ENCODE results near the gene DLGAP1. TPM values are rescaled to one million over a fixed set of nuclear protein-coding genes. Genes with fewer than 3 reads are reported as not detected.

Gene DLGAP1
- total and polyA plus RNA-seq, 2 experiments from 2014 or later, result 3.1 to 6.5 TPM

DNA sequence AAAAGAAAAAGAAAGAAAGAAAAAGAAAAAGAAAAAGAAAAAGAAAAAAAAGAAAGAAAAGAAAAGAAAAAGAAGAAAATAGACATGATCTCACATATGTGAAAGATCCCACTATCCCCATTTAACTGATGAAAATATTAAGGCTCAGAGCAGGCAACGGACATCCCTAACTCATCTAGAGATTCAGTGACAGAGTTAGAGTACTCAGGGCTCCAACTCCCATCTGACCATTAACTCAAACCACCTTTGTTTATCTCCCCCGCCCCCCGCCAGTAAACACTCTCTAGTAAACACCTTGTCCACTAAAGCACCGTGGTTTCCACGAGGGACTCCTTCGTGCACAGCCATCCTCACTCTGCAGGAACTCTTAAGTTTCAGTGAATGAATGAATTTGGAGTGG is 862.2 kb downstream of the DLGAP1 start:
- Histone ChIP-seq H2AFZ (peak overlapping the region; percentile 1), H3K4me3 (no peak overlapping the region), H3K4me1 (ENCODE audit: insufficient read depth) (peaks cover 41% of the 10 kb centered on the region)

DNA sequence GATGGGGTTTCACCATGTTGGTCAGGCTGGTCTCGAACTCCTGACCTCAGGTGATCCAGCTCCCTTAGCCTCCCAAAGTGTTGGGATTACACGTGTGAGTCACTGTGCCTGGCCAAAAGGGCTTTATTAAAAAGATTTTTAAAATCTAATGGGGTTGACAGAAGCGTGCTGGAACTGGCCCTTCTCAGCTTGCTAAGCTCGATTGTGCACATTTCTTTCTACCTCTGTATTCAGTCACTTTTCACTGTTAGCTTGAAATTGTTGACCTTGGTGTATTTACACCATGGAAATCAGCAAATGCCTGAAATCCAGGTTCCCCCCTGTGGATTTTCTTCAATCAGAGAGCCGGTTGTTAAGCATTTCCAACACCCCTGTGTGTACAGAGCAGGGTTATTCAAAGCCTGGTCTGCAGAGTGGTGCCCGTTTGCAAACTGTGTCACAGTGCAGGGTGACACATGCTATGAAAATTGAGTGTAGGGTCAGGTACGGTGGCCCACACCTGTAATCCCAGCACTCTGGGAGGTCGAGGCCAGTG is 864.9 kb downstream of the DLGAP1 start:
- no peaks in the 10 kb centered on the region for H4K20me1 ChIP-seq (ENCODE audit: insufficient read depth, poor library complexity, severe bottlenecking)
- no peaks in the 10 kb centered on the region for H3K9me2 ChIP-seq (replicated peaks; ENCODE audit: insufficient read depth)
- no peak overlapping the region for H3K27ac ChIP-seq
- no peaks in the 10 kb centered on the region for H3K9me3 ChIP-seq (ENCODE audit: low read depth)
- no peak overlapping the region for H3K4me3 ChIP-seq
- 67% methylated on average over 8 of the region's 8 CpGs for WGBS (ENCODE audit: low lambda C conversion rate, missing lambda C conversion rate)
- peaks cover 18% of the 10 kb centered on the region for H3K4me1 ChIP-seq (ENCODE audit: insufficient read depth)
- TF ChIP-seq EZH2phosphoT487 (IDR thresholded peaks at IDR 0.05; ENCODE audit: low read depth, severe bottlenecking, unreplicated experiment) (no peak), EZH2 (IDR thresholded peaks at IDR 0.05; ENCODE audit: borderline replicate concordance) (no peak)
- TF ChIP-seq, protein P1, sequence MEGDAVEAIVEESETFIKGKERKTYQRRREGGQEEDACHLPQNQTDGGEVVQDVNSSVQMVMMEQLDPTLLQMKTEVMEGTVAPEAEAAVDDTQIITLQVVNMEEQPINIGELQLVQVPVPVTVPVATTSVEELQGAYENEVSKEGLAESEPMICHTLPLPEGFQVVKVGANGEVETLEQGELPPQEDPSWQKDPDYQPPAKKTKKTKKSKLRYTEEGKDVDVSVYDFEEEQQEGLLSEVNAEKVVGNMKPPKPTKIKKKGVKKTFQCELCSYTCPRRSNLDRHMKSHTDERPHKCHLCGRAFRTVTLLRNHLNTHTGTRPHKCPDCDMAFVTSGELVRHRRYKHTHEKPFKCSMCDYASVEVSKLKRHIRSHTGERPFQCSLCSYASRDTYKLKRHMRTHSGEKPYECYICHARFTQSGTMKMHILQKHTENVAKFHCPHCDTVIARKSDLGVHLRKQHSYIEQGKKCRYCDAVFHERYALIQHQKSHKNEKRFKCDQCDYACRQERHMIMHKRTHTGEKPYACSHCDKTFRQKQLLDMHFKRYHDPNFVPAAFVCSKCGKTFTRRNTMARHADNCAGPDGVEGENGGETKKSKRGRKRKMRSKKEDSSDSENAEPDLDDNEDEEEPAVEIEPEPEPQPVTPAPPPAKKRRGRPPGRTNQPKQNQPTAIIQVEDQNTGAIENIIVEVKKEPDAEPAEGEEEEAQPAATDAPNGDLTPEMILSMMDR (IDR thresholded peaks at IDR 0.05; ENCODE audit: poor library complexity), result no peak
- no peak overlapping the region for H3K4me2 ChIP-seq
- H3K36me3 ChIP-seq (replicated peaks; ENCODE audit: insufficient read depth, low read depth), result no peaks in the 10 kb centered on the region
- H3K27me3 ChIP-seq, result no peaks in the 10 kb centered on the region
- H2AFZ ChIP-seq, result no peak overlapping the region
- DNase-seq (ENCODE audit: low spot score), result no peak
- H3K79me2 ChIP-seq, result no peaks in the 10 kb centered on the region

More for the DNA sequence above, 862.2 kb downstream of the DLGAP1 start:
- Histone ChIP-seq H3K27me3 (no peaks in the 10 kb centered on the region), H4K20me1 (ENCODE audit: insufficient read depth, poor library complexity, severe bottlenecking) (no peaks in the 10 kb centered on the region), H3K9me2 (replicated peaks; ENCODE audit: insufficient read depth) (no peaks in the 10 kb centered on the region), H3K4me2 (peak overlapping the region; percentile 76), H3K9me3 (ENCODE audit: low read depth) (no peaks in the 10 kb centered on the region), H3K36me3 (replicated peaks; ENCODE audit: insufficient read depth, low read depth) (no peaks in the 10 kb centered on the region), H3K27ac (peak overlapping the region; percentile 98), H3K79me2 (peaks cover 16% of the 10 kb centered on the region)
- DNase-seq (ENCODE audit: low spot score), result no peak
- 42% methylated on average over 6 of the region's 6 CpGs for WGBS (ENCODE audit: low lambda C conversion rate, missing lambda C conversion rate)
- TF ChIP-seq EZH2phosphoT487 (IDR thresholded peaks at IDR 0.05; ENCODE audit: low read depth, severe bottlenecking, unreplicated experiment) (no peak), EZH2 (IDR thresholded peaks at IDR 0.05; ENCODE audit: borderline replicate concordance) (no peak)
- TF ChIP-seq, protein P1 (IDR thresholded peaks at IDR 0.05; ENCODE audit: poor library complexity), result no peak

DNA sequence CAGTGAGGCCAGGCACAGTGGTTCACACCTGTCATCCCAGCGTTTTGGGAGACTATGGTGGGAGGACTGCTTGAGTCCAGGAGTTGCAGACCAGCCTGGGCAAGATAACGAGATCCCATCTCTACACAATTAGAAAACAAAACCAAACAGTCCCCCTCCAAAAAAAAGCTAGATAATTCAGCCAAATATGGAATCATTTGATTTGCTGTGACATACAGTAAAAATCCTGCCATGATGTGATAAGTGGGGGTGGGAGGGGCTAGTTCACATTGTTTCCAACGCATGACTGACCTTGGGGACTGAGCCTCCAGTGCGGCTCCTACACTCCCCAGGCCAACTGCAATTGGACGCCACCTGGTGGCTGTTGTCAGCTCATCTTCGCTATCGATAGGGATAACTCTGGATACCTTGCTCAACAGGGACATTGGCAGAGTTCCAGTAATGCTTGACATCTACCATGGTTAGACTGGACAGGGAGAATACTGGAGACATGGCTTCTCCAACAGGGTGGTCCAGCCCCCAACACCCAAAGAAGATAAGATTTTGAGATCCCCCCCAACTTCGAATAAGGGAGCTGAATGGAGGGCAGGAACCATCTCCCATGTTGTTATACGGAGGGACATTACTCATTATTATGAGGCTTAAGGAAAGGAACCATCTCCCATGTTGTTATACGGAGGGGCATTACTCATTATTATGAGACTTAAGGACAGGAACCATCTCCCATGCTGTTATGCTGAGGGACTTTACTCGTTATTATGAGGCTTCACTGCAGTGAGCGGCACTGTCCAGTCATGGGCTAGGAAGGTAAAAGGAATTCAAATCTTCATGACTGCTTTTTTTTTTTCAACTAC is 869.2 kb downstream of the DLGAP1 start:
- H3K4me2 ChIP-seq, result no peak overlapping the region
- no peaks in the 10 kb centered on the region for H3K36me3 ChIP-seq (replicated peaks; ENCODE audit: insufficient read depth, low read depth)
- H3K79me2 ChIP-seq, result no peaks in the 10 kb centered on the region
- DNase-seq (ENCODE audit: low spot score), result peak; percentile 92
- H4K20me1 ChIP-seq (ENCODE audit: insufficient read depth, poor library complexity, severe bottlenecking), result no peaks in the 10 kb centered on the region
- H3K9me3 ChIP-seq (ENCODE audit: low read depth), result no peaks in the 10 kb centered on the region
- no peak for TF ChIP-seq EZH2 (IDR thresholded peaks at IDR 0.05; ENCODE audit: borderline replicate concordance)
- TF ChIP-seq, protein P1 (IDR thresholded peaks at IDR 0.05; ENCODE audit: poor library complexity), result peak; percentile 73
- TF ChIP-seq EZH2phosphoT487 (IDR thresholded peaks at IDR 0.05; ENCODE audit: low read depth, severe bottlenecking, unreplicated experiment), result no peak
- 48% methylated on average over 12 of the region's 12 CpGs for WGBS (ENCODE audit: low lambda C conversion rate, missing lambda C conversion rate)
- H3K27me3 ChIP-seq, result no peaks in the 10 kb centered on the region
- H3K9me2 ChIP-seq (replicated peaks; ENCODE audit: insufficient read depth), result no peaks in the 10 kb centered on the region
- H3K27ac ChIP-seq, result no peak overlapping the region
- H3K4me3 ChIP-seq, result no peak overlapping the region
- no peaks in the 10 kb centered on the region for H3K4me1 ChIP-seq (ENCODE audit: insufficient read depth)
- no peak overlapping the region for H2AFZ ChIP-seq
